ENCODE results near the gene NUP205.
"Not testable (repeated sequence)": the region's sequence is repeated elsewhere in the genome, so short reads cannot be mapped to it uniquely, and the experiment has no call there.

NUP205 gene

DNA sequence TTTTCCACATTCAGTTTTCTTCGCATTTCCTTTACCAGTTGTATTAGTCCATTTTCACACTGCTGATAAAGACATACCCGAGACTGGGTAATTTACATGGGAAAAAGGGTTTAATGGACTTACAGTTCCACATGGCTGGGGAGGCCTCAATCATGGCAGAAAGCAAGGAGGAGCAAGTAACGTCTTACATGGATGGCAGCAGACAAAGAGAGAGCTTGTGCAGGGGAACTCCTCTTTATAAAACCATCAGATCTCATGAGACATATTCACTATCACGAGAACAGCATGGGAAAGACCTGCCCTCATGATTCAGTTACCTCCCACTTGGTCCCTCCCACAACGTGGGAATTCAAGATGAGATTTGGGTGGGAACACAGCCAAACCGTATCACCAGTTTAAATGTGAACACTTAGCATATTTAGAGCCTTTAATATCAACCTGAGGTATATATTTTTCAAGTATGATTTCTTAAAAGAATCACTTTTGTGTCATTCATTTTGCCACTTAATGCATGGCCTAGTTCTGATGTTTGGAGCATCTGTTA is 111.2 kb downstream of the NUP205 start:
- DNase-seq, result not testable (repeated sequence)

DNA sequence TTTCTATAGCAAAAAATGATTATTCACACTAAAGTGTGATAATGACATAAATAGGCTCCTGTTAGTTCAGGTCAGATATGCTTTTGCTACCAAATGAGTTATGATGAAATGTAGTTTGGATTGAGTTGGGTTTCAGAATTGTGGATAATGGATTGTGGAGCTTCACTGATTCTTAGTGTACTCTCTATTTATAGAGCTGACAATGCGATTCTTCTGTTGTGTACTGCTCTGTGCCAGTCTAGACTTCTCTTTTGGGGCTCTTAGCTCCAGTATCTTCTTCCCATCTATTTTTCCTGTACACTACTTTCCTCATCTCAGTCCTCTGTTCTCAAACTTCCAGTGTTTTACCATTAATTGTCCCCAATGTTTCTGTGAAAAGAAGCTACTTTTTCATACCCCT is 112.1 kb downstream of the NUP205 start:
- DNase-seq, result no peak

DNA sequence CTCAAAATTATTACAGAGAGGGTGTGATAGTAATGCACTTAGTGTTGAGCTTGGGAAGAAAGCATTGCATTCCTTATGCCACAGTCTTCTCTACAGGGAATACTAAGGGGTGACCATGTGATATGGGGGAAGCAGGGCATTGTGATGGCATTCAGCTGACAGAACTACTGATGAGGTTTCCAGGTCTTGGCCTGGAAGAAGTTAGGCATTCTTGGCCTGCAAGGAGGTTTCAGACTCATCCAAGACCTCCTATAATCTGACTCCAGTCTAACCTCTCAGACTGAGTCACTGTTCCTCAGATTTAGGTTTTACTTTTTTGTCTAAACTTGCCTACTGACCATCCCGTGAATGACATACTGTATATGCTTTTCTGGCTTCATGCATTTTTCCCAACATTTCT is 112.5 kb downstream of the NUP205 start:
- no peak for DNase-seq

DNA sequence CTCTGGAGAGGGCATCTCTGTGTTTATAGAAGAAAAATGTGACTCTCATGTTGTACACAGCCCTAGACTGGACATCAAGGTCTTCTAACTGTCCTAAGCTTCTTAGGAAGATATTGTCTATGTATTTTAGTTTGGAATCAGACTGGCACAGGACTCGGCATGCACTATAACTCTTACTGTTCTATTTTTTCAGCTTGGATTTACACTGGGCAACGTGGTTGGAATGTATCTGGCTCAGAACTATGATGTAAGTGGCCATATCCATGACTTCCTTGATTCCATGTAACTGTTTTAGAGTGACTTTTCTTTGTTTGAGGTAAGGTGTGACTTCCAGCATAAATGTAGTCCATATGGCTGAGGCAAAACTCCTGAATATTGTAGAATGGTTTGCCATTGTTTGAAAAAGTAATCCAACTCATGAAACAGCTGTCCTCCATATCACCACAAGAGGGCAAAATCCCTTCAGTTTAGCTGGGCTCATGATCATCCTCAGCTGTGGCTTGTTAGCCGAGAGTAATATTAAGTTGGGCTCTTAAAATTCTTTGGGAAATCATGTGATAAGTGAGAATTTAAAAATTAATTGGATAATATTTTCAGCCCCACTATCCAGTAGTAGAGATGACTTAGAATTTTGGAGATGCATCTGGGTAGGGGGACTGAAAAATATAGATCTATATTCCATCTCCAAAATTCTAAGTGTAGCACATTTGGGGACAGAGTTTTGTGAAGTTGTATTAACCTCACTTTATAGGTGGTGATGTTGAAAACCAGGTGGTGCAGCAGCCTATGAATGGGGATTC is 115.0 kb downstream of the NUP205 start:
- DNase-seq, result peak; percentile 45

DNA sequence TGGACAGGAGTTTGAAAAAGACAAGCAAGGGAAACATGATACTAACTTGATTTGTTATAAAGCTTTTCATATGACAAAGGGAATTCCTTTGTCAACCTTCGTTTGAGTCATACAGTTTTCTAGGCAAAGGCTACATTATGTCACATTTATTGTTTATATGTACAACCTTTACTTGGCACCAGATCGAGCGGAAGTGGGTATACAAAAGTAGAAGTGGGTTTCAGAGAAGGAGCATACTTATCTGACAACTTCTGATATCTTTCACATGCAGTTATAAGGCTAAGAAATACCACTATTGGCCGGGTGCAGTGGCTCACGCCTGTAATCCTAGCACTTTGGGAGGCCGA is 115.6 kb downstream of the NUP205 start:
- no peak for DNase-seq

DNA sequence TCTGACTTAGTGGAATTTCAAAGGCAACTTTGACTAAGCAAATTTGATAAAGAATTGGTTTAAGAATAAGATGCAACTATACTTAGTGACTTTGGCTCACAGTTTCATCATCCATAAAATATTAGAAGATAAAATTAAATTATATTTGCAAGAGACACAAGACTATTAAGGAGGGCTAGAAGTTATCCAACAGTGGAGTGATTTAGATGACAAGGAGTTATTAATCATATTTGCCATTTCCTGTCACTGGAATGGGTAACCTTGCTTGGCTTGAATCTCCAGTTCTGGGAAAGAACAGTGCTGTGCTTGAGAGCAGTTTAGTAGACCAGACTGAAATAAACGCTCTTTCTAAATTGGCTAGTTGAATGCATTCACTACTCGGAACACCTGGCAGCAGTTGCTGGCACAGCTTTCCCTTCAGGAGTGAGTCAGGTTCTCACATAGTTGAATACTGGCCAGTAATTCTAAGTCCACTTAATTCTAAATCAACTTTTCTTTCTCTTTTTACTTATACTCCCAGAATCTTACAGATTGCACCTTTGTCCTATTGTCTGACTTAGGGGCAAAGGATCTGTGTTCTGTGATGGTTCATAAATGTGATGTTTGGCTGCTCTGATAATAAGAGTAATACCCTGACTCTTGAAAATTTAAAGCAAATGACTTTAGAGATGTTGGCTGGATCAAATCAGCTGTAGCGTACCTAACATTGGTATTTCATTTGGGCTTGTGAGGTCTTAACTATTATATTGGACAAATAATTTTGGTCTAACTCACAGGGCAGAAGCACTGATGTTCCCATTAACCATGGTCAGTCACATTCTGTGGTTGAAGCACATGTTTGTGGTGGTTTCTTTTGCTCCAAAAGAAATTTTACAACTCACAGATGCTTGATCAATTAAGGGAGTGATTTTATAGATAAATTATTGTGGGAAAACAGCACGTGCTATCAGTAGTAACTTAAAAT is 121.2 kb downstream of the NUP205 start:
- DNase-seq, result peak; percentile 41

DNA sequence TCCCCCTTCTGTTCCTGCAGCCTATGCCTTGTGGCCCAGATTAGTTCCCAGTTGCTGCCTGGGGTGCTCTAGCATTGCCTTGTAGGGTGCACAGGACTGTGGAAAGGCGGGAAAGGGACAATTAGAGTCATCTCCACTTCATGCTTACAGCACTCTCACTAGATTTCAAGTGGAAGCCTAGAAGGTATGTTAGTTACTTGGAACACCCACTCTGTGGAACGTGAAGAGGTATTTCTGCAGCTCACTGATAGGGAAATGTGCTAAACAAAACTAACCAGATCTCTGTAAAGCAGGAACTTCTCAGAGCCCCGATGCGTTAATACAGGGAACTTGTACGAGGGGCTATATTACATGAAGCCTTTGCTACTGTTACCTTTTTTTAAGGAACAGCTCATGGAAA is 124.0 kb downstream of the NUP205 start:
- no peak for DNase-seq

DNA sequence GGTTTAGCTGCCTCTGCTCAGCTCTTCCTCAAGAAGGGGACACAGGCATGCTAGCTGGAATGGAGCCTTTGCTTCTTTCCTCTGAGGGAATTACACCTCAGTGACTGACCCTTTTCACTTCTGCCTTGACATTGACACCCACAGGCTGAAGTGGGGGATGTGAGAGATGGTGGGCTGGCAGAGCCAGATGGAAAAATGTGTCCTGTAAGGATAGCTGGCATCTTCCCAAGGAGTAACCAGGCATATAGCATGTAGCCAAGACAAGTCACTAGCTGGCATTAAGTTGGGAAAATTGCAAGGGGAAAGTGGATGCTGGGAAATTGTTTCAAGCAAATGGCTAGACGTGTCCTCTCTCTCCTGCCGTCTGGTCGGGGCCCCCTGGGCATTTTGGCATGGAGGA is 124.5 kb downstream of the NUP205 start:
- DNase-seq, result no peak

DNA sequence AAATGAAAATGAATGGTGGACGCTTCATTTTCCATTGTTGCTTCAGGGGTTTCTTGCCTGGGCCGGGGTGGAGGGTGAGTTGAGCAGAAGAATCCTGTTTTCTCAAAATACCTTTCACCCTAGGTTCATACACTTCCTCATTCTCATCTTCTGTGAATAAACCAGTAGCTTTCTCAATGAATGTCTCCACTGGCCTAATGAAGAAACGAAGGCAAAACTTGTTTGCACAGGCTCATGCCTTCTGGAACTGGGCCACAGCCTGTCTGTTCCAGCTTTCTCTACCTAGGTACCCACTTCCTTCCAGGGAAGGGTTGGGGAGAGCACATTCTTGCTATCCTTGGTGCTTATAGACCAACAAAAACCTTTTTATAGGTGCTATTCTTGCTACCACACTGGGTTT is 125.9 kb downstream of the NUP205 start:
- DNase-seq, result no peak

DNA sequence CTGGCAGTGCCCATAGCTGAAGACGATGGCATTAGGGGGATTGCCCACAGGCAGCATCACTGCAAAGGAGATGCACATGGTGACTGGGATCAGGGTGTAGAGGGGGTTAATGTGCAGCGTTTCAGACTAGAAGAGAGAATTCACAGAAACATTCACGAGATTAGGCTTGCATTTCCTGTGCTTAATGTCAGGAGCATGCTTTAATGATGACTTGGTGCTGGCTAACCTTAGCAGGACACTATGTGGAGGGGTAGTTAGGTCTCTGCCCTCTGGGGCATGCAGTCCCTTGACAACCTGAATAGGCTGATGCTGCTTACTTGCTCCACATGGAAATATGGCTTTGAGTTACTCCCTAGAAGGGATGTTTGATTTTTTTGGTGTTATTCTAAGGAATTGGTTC is 126.4 kb downstream of the NUP205 start:
- no peak for DNase-seq

DNA sequence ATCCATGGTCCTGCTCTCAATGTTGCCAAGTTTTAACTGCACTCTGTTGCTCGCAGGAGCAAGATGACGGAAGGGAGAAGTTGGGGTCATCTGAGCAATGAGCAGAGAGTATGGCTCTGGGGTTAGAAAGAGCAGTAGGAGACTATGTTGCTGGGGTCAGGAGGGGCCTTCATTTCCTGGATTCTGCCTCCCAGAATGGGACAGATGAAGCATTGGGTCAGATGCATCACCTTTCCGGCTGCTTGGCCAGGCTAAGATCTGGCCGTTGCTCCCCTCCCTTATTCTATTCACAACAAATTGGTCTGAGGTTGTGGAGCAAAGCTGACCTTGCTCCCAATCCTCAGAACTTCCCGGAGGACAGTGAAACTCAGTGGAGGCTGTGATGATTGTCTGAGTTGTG is 127.0 kb downstream of the NUP205 start:
- no peak for DNase-seq

DNA sequence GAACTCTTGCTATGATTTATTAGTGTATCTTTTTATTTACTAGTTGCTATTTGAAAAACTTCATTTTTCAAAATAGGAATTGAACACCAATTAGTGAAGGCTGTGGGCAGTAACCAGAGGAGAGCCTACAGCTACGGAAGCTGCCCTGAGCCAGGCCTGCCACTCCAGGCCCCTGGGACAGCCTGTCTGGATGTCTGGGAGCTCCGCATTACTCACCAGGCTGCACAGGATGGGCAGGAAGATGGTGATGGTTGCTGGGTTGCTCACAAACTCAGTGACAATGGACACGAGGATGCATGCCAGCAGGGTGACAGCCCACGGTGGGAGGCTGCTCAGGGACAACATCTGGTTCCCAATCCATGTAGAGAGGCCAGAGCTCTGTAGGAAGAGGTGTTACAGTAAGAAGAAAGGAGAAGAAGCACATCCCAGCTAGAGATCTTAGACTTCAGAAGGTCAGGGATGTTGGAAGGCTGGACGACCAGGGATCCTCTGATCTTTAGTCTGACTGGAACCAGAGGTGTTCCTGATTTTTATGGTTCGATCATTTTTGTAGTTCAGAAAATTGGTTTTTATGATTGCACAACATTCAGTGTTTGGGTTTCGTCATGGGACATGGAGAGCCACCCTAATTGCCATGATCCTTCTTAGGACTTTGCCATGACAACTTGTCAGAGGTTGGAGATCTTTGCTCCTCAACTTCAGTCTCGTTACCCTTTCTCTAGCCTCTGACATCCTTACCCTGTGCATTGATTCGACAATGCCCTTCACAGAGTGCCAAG is 127.8 kb downstream of the NUP205 start:
- no peak for DNase-seq

DNA sequence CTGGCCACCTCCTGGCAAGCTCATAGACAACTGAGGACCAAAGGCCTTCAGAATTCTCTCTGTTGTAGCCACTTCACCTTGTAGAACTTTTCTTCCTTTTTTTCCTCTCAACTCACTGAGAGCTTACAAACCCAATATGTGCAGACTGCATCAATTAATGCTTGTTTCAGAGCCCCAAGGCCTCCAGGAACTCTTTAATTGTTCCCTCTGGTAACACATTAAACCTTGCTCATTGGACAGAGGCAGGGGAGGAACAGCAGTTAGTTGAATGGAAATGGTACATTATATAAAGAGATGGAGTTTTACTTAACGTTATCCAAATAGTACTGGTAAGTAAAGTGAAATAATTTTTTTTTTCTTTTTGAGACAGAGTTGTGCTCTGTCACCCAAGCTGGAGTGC is 129.7 kb downstream of the NUP205 start:
- no peak for DNase-seq

DNA sequence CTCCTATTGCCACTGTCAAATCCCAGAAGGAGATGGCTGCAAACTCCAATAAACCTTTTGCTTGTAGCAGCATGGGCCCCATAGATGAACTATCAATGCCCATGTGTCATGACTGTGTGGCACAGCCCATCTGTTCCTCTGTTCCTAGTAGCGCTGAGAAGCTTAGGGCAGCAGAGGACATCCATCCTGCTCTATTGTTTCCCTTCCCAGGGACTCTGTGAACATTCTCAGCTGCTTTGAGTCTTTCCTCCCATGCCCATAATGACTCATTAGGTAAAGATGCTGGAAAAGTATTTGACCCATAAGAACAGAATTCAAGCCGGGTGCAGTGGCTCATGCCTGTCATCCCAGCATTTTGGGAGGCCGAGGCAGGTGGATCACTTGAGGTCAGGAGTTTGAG is 132.8 kb downstream of the NUP205 start:
- DNase-seq, result no peak

DNA sequence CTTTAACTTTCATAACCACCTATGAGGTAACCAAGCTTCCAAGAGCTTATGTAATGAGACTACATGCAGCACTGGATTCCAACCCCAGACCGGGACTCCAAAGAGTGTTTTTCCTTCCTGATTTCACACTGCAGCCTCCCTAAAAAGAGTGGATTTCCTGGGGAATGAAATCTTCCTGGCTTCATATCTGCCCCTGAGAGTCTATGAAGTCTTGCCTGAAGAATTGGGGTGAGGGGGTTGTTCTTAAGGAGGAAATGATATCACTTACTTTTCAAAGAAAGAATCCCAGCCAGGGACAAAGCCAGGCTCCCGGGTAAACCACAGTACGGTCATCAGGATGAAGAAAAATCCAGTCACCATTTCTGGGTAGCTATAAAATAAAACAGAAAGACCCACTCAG is 134.3 kb downstream of the NUP205 start:
- no peak for DNase-seq

DNA sequence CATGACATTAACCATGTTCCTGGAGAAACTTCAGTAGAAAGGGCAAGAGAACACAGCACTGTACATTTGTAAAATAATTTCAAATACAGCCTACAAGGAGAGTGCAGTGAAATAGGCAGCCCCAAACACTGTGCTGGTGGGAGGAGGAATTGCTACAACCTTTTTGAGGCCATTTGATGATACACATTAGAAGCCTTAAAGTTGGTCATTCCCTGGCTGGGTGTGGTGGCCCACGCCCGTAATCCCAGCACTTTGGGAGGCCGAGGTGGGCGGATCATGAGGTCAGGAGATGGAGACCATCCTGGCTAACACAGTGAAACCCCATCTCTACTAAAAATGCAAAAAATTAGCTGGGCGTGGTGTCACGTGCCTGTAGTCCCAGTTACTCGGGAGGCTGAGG is 134.9 kb downstream of the NUP205 start:
- not testable (repeated sequence) for DNase-seq

DNA sequence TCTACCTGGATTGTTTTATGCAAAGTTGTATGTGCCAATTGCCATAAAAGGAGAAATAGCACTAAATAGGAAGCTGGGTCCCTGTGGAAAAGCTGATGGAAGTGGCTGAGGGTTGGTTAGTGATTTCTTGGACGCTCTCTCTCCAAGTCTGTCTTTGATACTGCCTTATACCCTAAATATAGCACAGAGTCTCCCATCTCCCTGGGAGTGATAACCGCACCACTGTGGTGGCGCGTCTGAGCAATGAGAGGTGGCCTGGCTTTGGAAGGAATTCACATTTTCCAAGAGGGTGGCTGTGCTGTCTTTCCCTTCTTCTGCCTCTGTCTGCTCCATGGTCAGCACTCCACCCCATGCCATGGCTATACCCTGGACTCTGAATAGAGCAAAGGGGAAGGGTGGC is 135.8 kb downstream of the NUP205 start:
- DNase-seq, result no peak

DNA sequence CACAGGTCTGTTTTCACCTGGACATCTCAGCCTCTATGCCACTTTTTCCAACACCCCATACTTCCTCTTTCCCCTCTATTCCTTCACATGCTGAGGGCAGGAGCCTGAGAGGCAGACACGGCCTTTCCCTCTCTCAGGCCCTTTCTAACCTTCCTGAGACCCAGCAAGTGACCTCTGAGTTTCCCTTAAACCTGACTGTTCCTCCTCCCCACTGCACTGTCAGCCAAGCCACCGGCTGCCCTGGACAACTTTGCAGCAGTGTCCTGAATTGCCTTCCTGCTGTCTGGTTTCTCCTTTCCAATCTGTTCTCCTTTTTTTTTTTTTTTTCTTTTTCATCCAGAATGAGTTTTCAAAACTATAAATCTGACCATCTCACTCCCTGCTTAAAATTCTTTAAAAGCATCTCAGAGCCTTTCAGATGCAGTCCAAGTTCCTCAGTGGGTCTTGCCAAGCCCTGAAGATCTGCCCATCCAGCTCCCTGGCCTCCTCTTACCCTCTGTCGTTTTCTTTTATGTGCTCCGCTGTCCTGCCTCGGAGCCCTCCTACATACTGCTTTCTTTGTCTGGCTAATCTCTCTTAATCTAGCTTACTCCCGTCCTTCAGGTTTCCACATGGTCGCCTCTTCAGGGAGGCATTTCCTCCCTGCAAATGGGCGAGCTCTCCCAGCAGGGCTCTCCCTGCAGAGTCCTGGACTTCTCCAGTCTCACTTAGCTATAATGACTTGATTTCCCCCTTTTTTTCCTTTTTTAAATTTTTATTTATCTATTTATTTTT is 139.7 kb downstream of the NUP205 start:
- DNase-seq, result no peak

Data from NCI-H2029 treated with DMSO at 0.1 percent for 48 hours (cell line).